T-helper 1 cell treated with Interleukin-12 subunit alpha and Interleukin-12 subunit beta and Interleukin-4 antibody, amounts not matched to agents 30 μg/mL and 1 μg/mL, for 36 hours (primary cell): ENCODE data around the gene CCDC195.

Experiments
- H3K27ac Mint-ChIP-seq: one replicate; pipeline ENCODE4 v1.8.0; 2021; ENCODE audit warnings: mild to moderate bottlenecking, mixed read lengths
- H3K27me3 Mint-ChIP-seq: one replicate; pipeline ENCODE4 v1.8.0; 2021; ENCODE audit warnings: low read depth, mixed read lengths
- H3K36me3 Mint-ChIP-seq: one replicate; pipeline ENCODE4 v1.8.0; 2021; ENCODE audit warnings: low read depth, mixed read lengths
- H3K4me1 Mint-ChIP-seq: one replicate; pipeline ENCODE4 v1.8.0; 2021; ENCODE audit warnings: low read depth, mixed read lengths
- H3K4me3 Mint-ChIP-seq: one replicate; pipeline ENCODE4 v1.8.0; 2021; ENCODE audit warnings: mild to moderate bottlenecking, moderate library complexity, mixed read lengths
- H3K9me3 Mint-ChIP-seq: one replicate; pipeline ENCODE4 v1.8.0; 2021; ENCODE audit warnings: mixed read lengths

The CCDC195 gene

GRCh38 chr2:224716201-224716600 lies at the start of gene CCDC195:
TSS of gene CCDC195 (minus strand) at chr2:224716365. CDS start at chr2:224716365, 0 bp downstream.
- Mint-ChIP-seq H3K4me1 (no peaks in the 10 kb centered on the region), H3K9me3 (no peaks in the 10 kb centered on the region), H3K4me3 (no peak within 1 kb of the TSS), H3K36me3 (no peaks in the 10 kb centered on the region), H3K27me3 (peaks cover 6% of the 10 kb centered on the region), H3K27ac (no peak within 1 kb of the TSS)

- H3K36me3 Mint-ChIP-seq: peaks cover 85% of the 10 kb centered on the region
- H3K27ac Mint-ChIP-seq: peak overlapping the region; percentile 77
- H3K4me3 Mint-ChIP-seq: no peak overlapping the region
- peaks cover 15% of the 10 kb centered on the region for H3K9me3 Mint-ChIP-seq
- H3K4me1 Mint-ChIP-seq: peaks cover 21% of the 10 kb centered on the region
- no peaks in the 10 kb centered on the region for H3K27me3 Mint-ChIP-seq
Observed at GRCh38 chr2:224764565-224765236, 48.5 kb upstream of the CCDC195 start.

- no peaks in the 10 kb centered on the region for H3K27me3 Mint-ChIP-seq
- no peak overlapping the region for H3K27ac Mint-ChIP-seq
- no peaks in the 10 kb centered on the region for H3K4me1 Mint-ChIP-seq
- peaks cover 42% of the 10 kb centered on the region for H3K9me3 Mint-ChIP-seq
- peaks cover 57% of the 10 kb centered on the region for H3K36me3 Mint-ChIP-seq
- no peak overlapping the region for H3K4me3 Mint-ChIP-seq
Observed at GRCh38 chr2:224757934-224758548, 41.9 kb upstream of the CCDC195 start.

- peaks cover 23% of the 10 kb centered on the region for H3K9me3 Mint-ChIP-seq
- H3K27me3 Mint-ChIP-seq: peaks cover 5% of the 10 kb centered on the region
- H3K36me3 Mint-ChIP-seq: peaks cover 22% of the 10 kb centered on the region
- no peak overlapping the region for H3K4me3 Mint-ChIP-seq
- no peak overlapping the region for H3K27ac Mint-ChIP-seq
- no peaks in the 10 kb centered on the region for H3K4me1 Mint-ChIP-seq
Observed at GRCh38 chr2:224753743-224754540, 37.8 kb upstream of the CCDC195 start.

- Mint-ChIP-seq H3K36me3 (peaks cover 4% of the 10 kb centered on the region), H3K4me3 (no peak overlapping the region), H3K9me3 (peaks cover 5% of the 10 kb centered on the region), H3K27ac (no peak overlapping the region), H3K27me3 (peaks cover 12% of the 10 kb centered on the region), H3K4me1 (no peaks in the 10 kb centered on the region)
Observed at GRCh38 chr2:224751996-224752698, 36.0 kb upstream of the CCDC195 start.

- H3K4me1 Mint-ChIP-seq: no peaks in the 10 kb centered on the region
- H3K36me3 Mint-ChIP-seq: no peaks in the 10 kb centered on the region
- no peak overlapping the region for H3K27ac Mint-ChIP-seq
- H3K9me3 Mint-ChIP-seq: no peaks in the 10 kb centered on the region
- H3K27me3 Mint-ChIP-seq: peaks cover 12% of the 10 kb centered on the region
- H3K4me3 Mint-ChIP-seq: no peak overlapping the region
Observed at GRCh38 chr2:224749136-224749535, 33.0 kb upstream of the CCDC195 start.

- Mint-ChIP-seq H3K4me1 (no peaks in the 10 kb centered on the region), H3K27ac (no peak overlapping the region), H3K27me3 (peaks cover 12% of the 10 kb centered on the region), H3K36me3 (no peaks in the 10 kb centered on the region), H3K9me3 (no peaks in the 10 kb centered on the region), H3K4me3 (no peak overlapping the region)
Observed at GRCh38 chr2:224747765-224748164, 31.6 kb upstream of the CCDC195 start.

GRCh38 chr2:224736227-224736626 lies 20.1 kb upstream of the CCDC195 start:
- H3K4me1 Mint-ChIP-seq: no peaks in the 10 kb centered on the region
- H3K4me3 Mint-ChIP-seq: no peak overlapping the region
- no peak overlapping the region for H3K27ac Mint-ChIP-seq
- H3K27me3 Mint-ChIP-seq: no peaks in the 10 kb centered on the region
- H3K36me3 Mint-ChIP-seq: peaks cover 2% of the 10 kb centered on the region
- H3K9me3 Mint-ChIP-seq: peaks cover 22% of the 10 kb centered on the region

- Mint-ChIP-seq H3K36me3 (peaks cover 2% of the 10 kb centered on the region), H3K27me3 (no peaks in the 10 kb centered on the region), H3K27ac (no peak overlapping the region), H3K4me1 (no peaks in the 10 kb centered on the region), H3K9me3 (peaks cover 22% of the 10 kb centered on the region), H3K4me3 (no peak overlapping the region)
Observed at GRCh38 chr2:224734949-224735348, 18.8 kb upstream of the CCDC195 start.

- Mint-ChIP-seq H3K4me1 (no peaks in the 10 kb centered on the region), H3K27ac (no peak overlapping the region), H3K9me3 (peaks cover 25% of the 10 kb centered on the region), H3K36me3 (peaks cover 2% of the 10 kb centered on the region), H3K27me3 (no peaks in the 10 kb centered on the region), H3K4me3 (no peak overlapping the region)
Observed at GRCh38 chr2:224731665-224732064, 15.5 kb upstream of the CCDC195 start.

GRCh38 chr2:224729435-224729834 lies 13.3 kb upstream of the CCDC195 start:
- Mint-ChIP-seq H3K4me3 (no peak overlapping the region), H3K4me1 (no peaks in the 10 kb centered on the region), H3K27ac (no peak overlapping the region), H3K27me3 (peaks cover 5% of the 10 kb centered on the region), H3K9me3 (peaks cover 12% of the 10 kb centered on the region), H3K36me3 (no peaks in the 10 kb centered on the region)

- H3K9me3 Mint-ChIP-seq: peaks cover 12% of the 10 kb centered on the region
- no peak overlapping the region for H3K27ac Mint-ChIP-seq
- H3K36me3 Mint-ChIP-seq: no peaks in the 10 kb centered on the region
- H3K4me1 Mint-ChIP-seq: no peaks in the 10 kb centered on the region
- H3K27me3 Mint-ChIP-seq: peaks cover 5% of the 10 kb centered on the region
- no peak overlapping the region for H3K4me3 Mint-ChIP-seq
Observed at GRCh38 chr2:224724331-224724730, 8.2 kb upstream of the CCDC195 start.

GRCh38 chr2:224723586-224724217 lies 7.5 kb upstream of the CCDC195 start:
- Mint-ChIP-seq H3K27me3 (peaks cover 5% of the 10 kb centered on the region), H3K9me3 (peaks cover 12% of the 10 kb centered on the region), H3K36me3 (no peaks in the 10 kb centered on the region), H3K4me3 (no peak overlapping the region), H3K4me1 (no peaks in the 10 kb centered on the region), H3K27ac (no peak overlapping the region)

- Mint-ChIP-seq H3K27ac (no peak overlapping the region), H3K36me3 (no peaks in the 10 kb centered on the region), H3K4me1 (no peaks in the 10 kb centered on the region), H3K4me3 (no peak overlapping the region), H3K27me3 (peaks cover 5% of the 10 kb centered on the region), H3K9me3 (peaks cover 8% of the 10 kb centered on the region)
Observed at GRCh38 chr2:224722770-224723169, 6.6 kb upstream of the CCDC195 start.
